GM23338 (cell line): ENCODE data around the gene MAGI3. TPM values are rescaled to one million over a fixed set of nuclear protein-coding genes. Genes with fewer than 3 reads are reported as not detected.

Experiments
- ATAC-seq: fragments of 200-7000 bp; cut with Tn5 transposase; 3 replicates; pipeline ENCODE4 v1.9.1; 2020
- DNase-seq: peaks from one replicate; pipeline ENCODE4 v3.0.0-alpha.2; 2015; ENCODE audit warnings: low spot score
- H2AFZ ChIP-seq: fragments of 200-600 bp; sonication (generic); 2 replicates; pipeline ENCODE4 v1.8.0; 2016; ENCODE audit warnings: antibody characterized with exemption, mild to moderate bottlenecking, moderate library complexity
- H3F3A ChIP-seq: fragments of 200-600 bp; sonication (generic); replicated peaks from 2 replicates; pipeline ENCODE4 v1.8.0; 2017; ENCODE audit warnings: antibody characterized with exemption, mixed run types, low read depth
- H3K27ac ChIP-seq: fragments of 200-600 bp; sonication (generic); 2 replicates; pipeline ENCODE4 v1.6.1; 2016; ENCODE audit warnings: low read depth
- H3K27me3 ChIP-seq: fragments of 200-600 bp; sonication (generic); 2 replicates; pipeline ENCODE4 v1.8.0; 2016; ENCODE audit warnings: mild to moderate bottlenecking, mixed run types, moderate library complexity; ENCODE audit not compliant: insufficient read depth
- H3K36me3 ChIP-seq: fragments of 200-600 bp; sonication (generic); 2 replicates; pipeline ENCODE4 v1.8.0; 2016; ENCODE audit warnings: mild to moderate bottlenecking; ENCODE audit not compliant: insufficient read depth
- H3K4me1 ChIP-seq: fragments of 200-600 bp; sonication (generic); 2 replicates; pipeline ENCODE4 v1.8.0; 2016; ENCODE audit warnings: mild to moderate bottlenecking, moderate library complexity; ENCODE audit not compliant: insufficient read depth
- H3K4me2 ChIP-seq: fragments of 200-600 bp; sonication (generic); 2 replicates; pipeline ENCODE4 v1.7.1; 2017; ENCODE audit warnings: mixed run types
- H3K4me3 ChIP-seq: fragments of 200-600 bp; sonication (generic); 2 replicates; pipeline ENCODE4 v1.6.1; 2016; ENCODE audit warnings: mixed run types
- H3K79me2 ChIP-seq: fragments of 200-600 bp; sonication (generic); replicated peaks from 2 replicates; pipeline ENCODE4 v1.8.0; 2017; ENCODE audit warnings: mild to moderate bottlenecking; ENCODE audit not compliant: insufficient read depth
- H3K9me2 ChIP-seq: fragments of 200-600 bp; sonication (generic); 2 replicates; pipeline ENCODE4 v1.8.0; 2017; ENCODE audit not compliant: insufficient read depth
- H4K20me1 ChIP-seq: fragments of 200-600 bp; sonication (generic); replicated peaks from 2 replicates; pipeline ENCODE4 v1.8.0; 2017; ENCODE audit warnings: mild to moderate bottlenecking; ENCODE audit not compliant: insufficient read depth
- H3K27ac Mint-ChIP-seq: 2 replicates; pipeline ENCODE4 v1.8.0; 2020; ENCODE audit warnings: inconsistent platforms, mild to moderate bottlenecking, moderate library complexity, mixed read lengths
- H3K27me3 Mint-ChIP-seq: 3 replicates; pipeline ENCODE4 v1.8.0; 2022; ENCODE audit warnings: low read depth, mild to moderate bottlenecking, moderate library complexity, mixed read lengths, inconsistent platforms; ENCODE audit not compliant: insufficient read depth, poor library complexity
- H3K36me3 Mint-ChIP-seq: 3 replicates; pipeline ENCODE4 v1.8.0; 2021; ENCODE audit warnings: low read depth, mild to moderate bottlenecking, inconsistent platforms, moderate library complexity, mixed read lengths
- H3K4me1 Mint-ChIP-seq: 3 replicates; pipeline ENCODE4 v1.8.0; 2020; ENCODE audit warnings: mild to moderate bottlenecking, inconsistent platforms, mixed read lengths
- H3K4me3 Mint-ChIP-seq: 3 replicates; pipeline ENCODE4 v1.8.0; 2021; ENCODE audit warnings: moderate library complexity, mild to moderate bottlenecking, inconsistent platforms, mixed read lengths
- H3K9me3 Mint-ChIP-seq: 3 replicates; pipeline ENCODE4 v1.8.0; 2020; ENCODE audit warnings: moderate library complexity, mild to moderate bottlenecking, inconsistent platforms, mixed read lengths
- CREB1 ChIP-seq: fragments of 250-450 bp; sonication (Bioruptor Pico); IDR thresholded peaks from 2 replicates; pipeline ENCODE4 v1.5.0; 2020; ENCODE audit warnings: low read depth, mild to moderate bottlenecking, moderate library complexity
- ETS1 ChIP-seq: IDR thresholded peaks from 2 replicates; pipeline ENCODE4 v1.6.1; 2016; ENCODE audit warnings: antibody characterized with exemption
- EZH2 ChIP-seq: fragments of 200-600 bp; sonication (generic); IDR thresholded peaks from one replicate; pipeline ENCODE4 v1.8.0; 2017; ENCODE audit warnings: antibody characterized with exemption, mild to moderate bottlenecking, low read depth; ENCODE audit not compliant: unreplicated experiment
- EZH2phosphoT487 ChIP-seq: fragments of 200-600 bp; sonication (generic); IDR thresholded peaks from one replicate; pipeline ENCODE4 v1.8.1; 2018; ENCODE audit warnings: antibody characterized with exemption; ENCODE audit not compliant: unreplicated experiment
- NANOG ChIP-seq: IDR thresholded peaks from 2 replicates; pipeline ENCODE4 v1.6.1; 2016; ENCODE audit warnings: antibody characterized with exemption, borderline replicate concordance
- POLR2AphosphoS5 ChIP-seq: IDR thresholded peaks from 2 replicates; pipeline ENCODE4 v1.6.1; 2016; ENCODE audit warnings: antibody characterized with exemption, low read depth
- STAT1 ChIP-seq: IDR thresholded peaks from one replicate; pipeline ENCODE4 v1.6.1; 2016; ENCODE audit warnings: antibody characterized with exemption; ENCODE audit not compliant: unreplicated experiment
- ZNF462 ChIP-seq: fragments of 250-450 bp; sonication (Bioruptor Pico); IDR thresholded peaks from 2 replicates; pipeline ENCODE4 v1.5.0; 2020; ENCODE audit warnings: mild to moderate bottlenecking, moderate library complexity
- polyA plus RNA-seq: library from polyadenylated mRNA; unstranded; fragments of >200 nt; fragmentation: Nextera tagmentation; extraction: Ambion mirVana; gene quantifications from 2 replicates; pipeline ENCODE4 v1.2.1, GENCODE V29; 2016
- total RNA-seq: library from RNA; depleted of rRNA; stranded (reverse); fragments of >200 nt; shearing (Covaris generic); gene quantifications from 2 replicates; pipeline ENCODE4 v1.2.3, GENCODE V29; 2014

MAGI3 gene
- total and polyA plus RNA-seq, 2 experiments from 2014 or later = 3.9 to 10.0 TPM

GRCh38 chr1:113692824-113693431 lies 302.6 kb downstream of the MAGI3 start (continued):
- TF ChIP-seq ZNF462 (no peak), CREB1 (CRISPR knock-in tag) (no peak), ETS1 (no peak), POLR2AphosphoS5 (no peak), EZH2phosphoT487 (no peak), NANOG (no peak), EZH2 (no peak), STAT1 (no peak)

- Histone ChIP-seq H2AFZ (no peak overlapping the region), H3K36me3 (peaks cover 6% of the 10 kb centered on the region; the same call in 1 of the 2 replicates), H3K9me2 (no peaks in the 10 kb centered on the region), H3K4me2 (no peak overlapping the region), H3K4me3 (no peak overlapping the region), H3F3A (no peaks in the 10 kb centered on the region), H3K27me3 (no peaks in the 10 kb centered on the region), H3K79me2 (no peaks in the 10 kb centered on the region), H4K20me1 (no peaks in the 10 kb centered on the region), H3K27ac (no peak overlapping the region), H3K4me1 (no peaks in the 10 kb centered on the region)
- Mint-ChIP-seq H3K9me3 (peaks cover 18% of the 10 kb centered on the region), H3K27me3 (no peaks in the 10 kb centered on the region), H3K4me1 (no peaks in the 10 kb centered on the region), H3K4me3 (no peak overlapping the region), H3K27ac (no peak overlapping the region), H3K36me3 (peaks cover 67% of the 10 kb centered on the region)
- no peak for DNase-seq
- no peak for ATAC-seq
- TF ChIP-seq ETS1 (no peak), POLR2AphosphoS5 (no peak), EZH2 (no peak), NANOG (no peak)
Measured at GRCh38 chr1:113694910-113695309, 304.6 kb downstream of the MAGI3 start.
